ENCODE measurements around the gene SSB.
"Not testable (repeated sequence)": the region's sequence is repeated elsewhere in the genome, so short reads cannot be mapped to it uniquely, and the experiment has no call there.

Gene SSB

GRCh38 chr2:169840747-169841142 is 42.1 kb downstream of the SSB start:
- in situ Hi-C loops (cut with MboI; ENCODE audit: low sequenced_read_pairs, unreplicated experiment), result no loop called here
- DNase-seq (ENCODE audit: low spot score), result no peak
- TF ChIP-seq, protein P1, sequence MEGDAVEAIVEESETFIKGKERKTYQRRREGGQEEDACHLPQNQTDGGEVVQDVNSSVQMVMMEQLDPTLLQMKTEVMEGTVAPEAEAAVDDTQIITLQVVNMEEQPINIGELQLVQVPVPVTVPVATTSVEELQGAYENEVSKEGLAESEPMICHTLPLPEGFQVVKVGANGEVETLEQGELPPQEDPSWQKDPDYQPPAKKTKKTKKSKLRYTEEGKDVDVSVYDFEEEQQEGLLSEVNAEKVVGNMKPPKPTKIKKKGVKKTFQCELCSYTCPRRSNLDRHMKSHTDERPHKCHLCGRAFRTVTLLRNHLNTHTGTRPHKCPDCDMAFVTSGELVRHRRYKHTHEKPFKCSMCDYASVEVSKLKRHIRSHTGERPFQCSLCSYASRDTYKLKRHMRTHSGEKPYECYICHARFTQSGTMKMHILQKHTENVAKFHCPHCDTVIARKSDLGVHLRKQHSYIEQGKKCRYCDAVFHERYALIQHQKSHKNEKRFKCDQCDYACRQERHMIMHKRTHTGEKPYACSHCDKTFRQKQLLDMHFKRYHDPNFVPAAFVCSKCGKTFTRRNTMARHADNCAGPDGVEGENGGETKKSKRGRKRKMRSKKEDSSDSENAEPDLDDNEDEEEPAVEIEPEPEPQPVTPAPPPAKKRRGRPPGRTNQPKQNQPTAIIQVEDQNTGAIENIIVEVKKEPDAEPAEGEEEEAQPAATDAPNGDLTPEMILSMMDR (IDR thresholded peaks at IDR 0.05; ENCODE audit: borderline replicate concordance, control extremely low read depth, extremely low read depth, insufficient read depth, missing control alignments), result no peak

- in situ Hi-C loops (cut with MboI; ENCODE audit: low sequenced_read_pairs, unreplicated experiment); DNase-seq (ENCODE audit: low spot score): not testable (repeated sequence)
Measured at GRCh38 chr2:169841625-169842024, 43.0 kb downstream of the SSB start.

- no peak for DNase-seq (ENCODE audit: low spot score)
- in situ Hi-C loops (cut with MboI; ENCODE audit: low sequenced_read_pairs, unreplicated experiment), result no loop called here
Measured at GRCh38 chr2:169845016-169845415, 46.3 kb downstream of the SSB start.

GRCh38 chr2:169848959-169849693 is 50.5 kb downstream of the SSB start:
- in situ Hi-C loops (cut with MboI; ENCODE audit: low sequenced_read_pairs, unreplicated experiment), result not testable (repeated sequence)

More at GRCh38 chr2:169845016-169845415, 46.3 kb downstream of the SSB start:
- TF ChIP-seq, protein P1 (IDR thresholded peaks at IDR 0.05; ENCODE audit: borderline replicate concordance, control extremely low read depth, extremely low read depth, insufficient read depth, missing control alignments), result no peak

GRCh38 chr2:169849710-169850109 is 51.0 kb downstream of the SSB start:
- in situ Hi-C loops (cut with MboI; ENCODE audit: low sequenced_read_pairs, unreplicated experiment), result no loop called here

More at GRCh38 chr2:169848959-169849693, 50.5 kb downstream of the SSB start:
- not testable (repeated sequence) for DNase-seq (ENCODE audit: low spot score)

DNA sequence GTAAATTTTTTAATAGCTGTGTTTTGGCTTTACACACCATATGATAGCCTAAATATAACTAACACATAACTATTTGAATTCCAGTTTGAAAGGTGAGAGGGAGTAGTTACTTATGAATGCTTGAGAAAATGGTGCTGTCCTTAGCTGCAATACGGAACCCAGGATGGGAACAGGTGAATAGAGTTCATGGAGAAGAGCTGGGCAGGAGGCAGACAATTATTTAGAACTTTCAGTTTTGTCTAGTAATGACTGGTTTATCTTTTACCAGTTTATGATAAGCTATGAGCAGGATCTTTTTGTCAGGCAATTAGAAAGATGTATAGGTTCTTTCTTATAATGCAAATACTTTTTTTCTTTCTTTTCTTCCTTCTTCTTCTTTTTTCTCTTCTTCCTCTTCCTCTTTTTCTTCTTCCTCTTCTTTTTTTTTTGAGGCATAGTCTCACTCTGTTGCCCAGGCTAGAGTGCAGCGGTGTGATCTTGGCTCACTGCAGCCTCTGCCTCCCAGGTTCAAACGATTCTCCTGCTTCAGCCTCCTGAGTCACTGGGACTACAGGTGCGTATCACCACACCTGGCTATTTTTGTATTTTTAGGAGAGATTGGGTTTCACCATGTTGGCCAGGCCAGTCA is 54.5 kb downstream of the SSB start:
- in situ Hi-C loops (cut with MboI; ENCODE audit: low sequenced_read_pairs, unreplicated experiment), result no loop called here
- no peak for DNase-seq (ENCODE audit: low spot score)
- TF ChIP-seq, protein P1 (IDR thresholded peaks at IDR 0.05; ENCODE audit: borderline replicate concordance, control extremely low read depth, extremely low read depth, insufficient read depth, missing control alignments), result no peak

More at GRCh38 chr2:169849710-169850109, 51.0 kb downstream of the SSB start:
- TF ChIP-seq, protein P1 (IDR thresholded peaks at IDR 0.05; ENCODE audit: borderline replicate concordance, control extremely low read depth, extremely low read depth, insufficient read depth, missing control alignments), result no peak
- no peak for DNase-seq (ENCODE audit: low spot score)

GRCh38 chr2:169855281-169856258 is 56.9 kb downstream of the SSB start:
- in situ Hi-C loops (cut with MboI; ENCODE audit: low sequenced_read_pairs, unreplicated experiment); DNase-seq (ENCODE audit: low spot score): not testable (repeated sequence)
